ENCODE data around the gene SLC22A2.

The SLC22A2 gene

DNA sequence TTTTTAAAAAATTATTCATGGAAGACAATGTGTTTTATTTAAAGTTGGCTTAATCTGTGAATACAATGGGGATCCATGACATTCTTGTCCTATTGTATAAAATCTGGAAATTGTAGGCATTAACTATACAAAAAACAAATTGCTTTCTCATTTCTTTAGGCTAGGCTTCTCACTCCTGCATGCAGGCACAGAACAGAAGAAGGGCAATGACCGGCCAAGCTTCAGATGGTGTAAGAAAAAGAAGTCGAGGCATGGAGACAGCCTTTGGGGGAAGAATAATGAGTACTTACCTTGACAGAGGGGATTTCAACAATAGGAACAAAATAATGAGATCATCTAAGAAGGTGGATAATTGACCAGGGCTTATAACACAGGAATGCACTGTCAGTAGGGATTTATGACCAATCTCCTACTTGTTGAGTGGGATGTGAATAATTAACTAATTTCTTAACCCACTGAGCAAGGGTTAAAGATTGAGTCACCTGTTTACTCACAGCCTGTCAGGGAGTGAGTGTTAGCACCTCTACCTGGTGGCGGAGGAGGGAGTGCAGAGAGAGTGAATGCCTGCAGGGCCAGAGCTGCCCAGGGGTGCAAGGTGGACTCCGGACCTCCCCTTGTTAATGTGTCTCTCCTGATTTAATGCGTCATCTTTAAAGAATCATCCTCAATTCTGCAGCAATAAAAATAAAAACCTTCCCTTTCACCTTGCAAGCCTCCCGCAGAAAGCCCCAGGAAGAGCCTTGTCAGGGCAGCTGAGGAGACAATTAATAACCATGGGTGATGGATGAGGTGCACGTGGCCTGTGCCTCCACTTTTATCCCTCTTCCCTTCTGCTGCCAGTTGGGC lies 3.9 kb downstream of the SLC22A2 start:
- DNase-seq (ENCODE audit: low spot score) = no peak
- TF ChIP-seq, protein P1, sequence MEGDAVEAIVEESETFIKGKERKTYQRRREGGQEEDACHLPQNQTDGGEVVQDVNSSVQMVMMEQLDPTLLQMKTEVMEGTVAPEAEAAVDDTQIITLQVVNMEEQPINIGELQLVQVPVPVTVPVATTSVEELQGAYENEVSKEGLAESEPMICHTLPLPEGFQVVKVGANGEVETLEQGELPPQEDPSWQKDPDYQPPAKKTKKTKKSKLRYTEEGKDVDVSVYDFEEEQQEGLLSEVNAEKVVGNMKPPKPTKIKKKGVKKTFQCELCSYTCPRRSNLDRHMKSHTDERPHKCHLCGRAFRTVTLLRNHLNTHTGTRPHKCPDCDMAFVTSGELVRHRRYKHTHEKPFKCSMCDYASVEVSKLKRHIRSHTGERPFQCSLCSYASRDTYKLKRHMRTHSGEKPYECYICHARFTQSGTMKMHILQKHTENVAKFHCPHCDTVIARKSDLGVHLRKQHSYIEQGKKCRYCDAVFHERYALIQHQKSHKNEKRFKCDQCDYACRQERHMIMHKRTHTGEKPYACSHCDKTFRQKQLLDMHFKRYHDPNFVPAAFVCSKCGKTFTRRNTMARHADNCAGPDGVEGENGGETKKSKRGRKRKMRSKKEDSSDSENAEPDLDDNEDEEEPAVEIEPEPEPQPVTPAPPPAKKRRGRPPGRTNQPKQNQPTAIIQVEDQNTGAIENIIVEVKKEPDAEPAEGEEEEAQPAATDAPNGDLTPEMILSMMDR (IDR thresholded peaks at IDR 0.05; ENCODE audit: borderline replicate concordance, control extremely low read depth, extremely low read depth, insufficient read depth, missing control alignments) = no peak
- in situ Hi-C loops (cut with MboI; ENCODE audit: low sequenced_read_pairs, unreplicated experiment) = no loop called here

DNA sequence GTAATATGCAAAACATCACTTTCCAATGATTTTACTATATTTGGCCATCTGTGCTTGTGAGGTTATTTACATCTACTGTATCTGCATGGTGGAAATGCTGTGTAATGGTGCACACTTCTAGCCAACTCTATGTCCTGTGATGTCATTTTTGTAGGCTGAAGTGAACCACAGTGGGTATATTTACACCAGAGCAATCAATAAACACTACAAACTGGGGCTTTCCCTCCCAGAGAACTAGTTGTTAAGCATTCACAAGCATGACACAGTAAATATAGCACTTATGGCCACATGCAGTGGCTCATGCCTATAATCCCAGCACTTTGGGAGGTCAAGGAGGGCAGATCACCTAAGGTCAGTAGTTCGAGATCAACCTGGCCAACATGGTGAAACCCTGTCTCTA lies 4.9 kb downstream of the SLC22A2 start:
- in situ Hi-C loops (cut with MboI; ENCODE audit: low sequenced_read_pairs, unreplicated experiment) = no loop called here
- DNase-seq (ENCODE audit: low spot score) = no peak
- TF ChIP-seq, protein P1 (IDR thresholded peaks at IDR 0.05; ENCODE audit: borderline replicate concordance, control extremely low read depth, extremely low read depth, insufficient read depth, missing control alignments) = no peak

DNA sequence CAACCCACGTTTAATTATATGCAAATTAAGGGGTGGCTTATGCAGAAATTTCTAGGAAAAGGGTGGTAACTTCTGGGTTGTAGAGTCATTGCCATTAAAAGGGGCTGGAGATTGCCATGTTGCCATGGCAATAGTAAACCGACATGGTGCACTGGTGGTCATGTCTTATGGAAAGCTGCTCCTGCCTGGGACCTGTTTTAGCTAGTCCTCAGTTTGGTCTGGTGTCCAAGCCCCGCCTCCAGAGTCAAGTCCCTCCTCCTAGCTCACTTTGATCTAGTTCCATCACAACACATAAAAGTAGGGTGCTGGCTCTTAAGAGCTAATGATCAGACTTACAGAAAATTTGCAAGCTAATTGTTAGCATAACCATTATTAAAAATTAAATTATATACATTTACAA lies 5.3 kb downstream of the SLC22A2 start:
- TF ChIP-seq, protein P1 (IDR thresholded peaks at IDR 0.05; ENCODE audit: borderline replicate concordance, control extremely low read depth, extremely low read depth, insufficient read depth, missing control alignments) = no peak
- DNase-seq (ENCODE audit: low spot score) = no peak
- in situ Hi-C loops (cut with MboI; ENCODE audit: low sequenced_read_pairs, unreplicated experiment) = no loop called here

DNA sequence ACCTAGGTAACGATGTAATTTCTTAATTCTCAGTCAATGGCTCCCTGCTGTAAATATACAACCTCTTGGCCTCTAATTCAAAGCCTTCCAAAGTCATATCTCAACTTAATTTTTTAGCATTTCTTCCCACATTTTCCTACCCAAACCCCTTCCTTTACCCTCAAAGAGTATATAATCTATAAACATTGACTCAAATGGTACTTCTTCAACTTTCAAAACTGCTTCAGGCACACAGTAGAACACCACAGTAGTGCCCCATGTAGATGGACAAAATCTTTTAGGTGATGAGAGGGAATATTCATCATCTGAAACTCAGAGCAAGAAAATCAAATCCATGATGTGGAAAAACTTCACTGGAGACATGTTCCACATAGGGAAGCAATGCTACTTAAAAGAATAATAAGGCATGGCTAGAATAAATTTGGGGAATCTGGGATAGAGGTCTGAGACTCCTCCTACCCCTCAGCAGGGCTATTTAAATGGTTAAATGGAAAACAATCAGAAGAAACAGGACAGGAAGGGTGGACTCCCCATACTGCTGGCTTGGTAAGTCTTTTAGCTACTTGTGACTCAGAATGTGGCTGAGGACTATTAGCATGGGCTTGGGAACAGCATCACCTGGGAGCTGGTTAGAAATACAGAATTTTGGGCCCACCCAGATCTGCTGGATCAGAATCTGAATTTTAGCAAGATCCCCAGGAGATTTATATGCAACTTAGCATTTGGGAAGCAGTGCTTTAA lies 6.4 kb downstream of the SLC22A2 start:
- in situ Hi-C loops (cut with MboI; ENCODE audit: low sequenced_read_pairs, unreplicated experiment) = no loop called here
- DNase-seq (ENCODE audit: low spot score) = no peak
- TF ChIP-seq, protein P1 (IDR thresholded peaks at IDR 0.05; ENCODE audit: borderline replicate concordance, control extremely low read depth, extremely low read depth, insufficient read depth, missing control alignments) = no peak

DNA sequence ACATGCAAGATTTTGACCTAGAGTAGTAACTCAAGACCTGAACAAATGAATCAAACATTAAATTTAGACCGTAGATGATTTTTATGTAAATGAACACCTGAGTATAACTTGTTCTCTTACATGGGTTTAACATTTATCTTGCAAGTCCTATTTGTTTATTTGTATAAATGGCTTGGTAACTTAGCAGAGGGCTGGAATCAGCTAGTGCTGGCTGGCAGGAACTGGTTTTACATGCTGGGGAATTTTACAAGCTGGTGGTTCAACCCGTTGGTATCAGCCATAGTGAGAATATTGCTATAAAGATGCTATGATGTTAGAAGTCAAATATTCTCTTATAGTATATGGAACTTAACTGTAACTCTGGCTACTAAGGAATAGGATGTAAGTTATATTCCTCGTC lies 8.9 kb downstream of the SLC22A2 start:
- in situ Hi-C loops (cut with MboI; ENCODE audit: low sequenced_read_pairs, unreplicated experiment) = no loop called here
- TF ChIP-seq, protein P1 (IDR thresholded peaks at IDR 0.05; ENCODE audit: borderline replicate concordance, control extremely low read depth, extremely low read depth, insufficient read depth, missing control alignments) = no peak
- DNase-seq (ENCODE audit: low spot score) = no peak

DNA sequence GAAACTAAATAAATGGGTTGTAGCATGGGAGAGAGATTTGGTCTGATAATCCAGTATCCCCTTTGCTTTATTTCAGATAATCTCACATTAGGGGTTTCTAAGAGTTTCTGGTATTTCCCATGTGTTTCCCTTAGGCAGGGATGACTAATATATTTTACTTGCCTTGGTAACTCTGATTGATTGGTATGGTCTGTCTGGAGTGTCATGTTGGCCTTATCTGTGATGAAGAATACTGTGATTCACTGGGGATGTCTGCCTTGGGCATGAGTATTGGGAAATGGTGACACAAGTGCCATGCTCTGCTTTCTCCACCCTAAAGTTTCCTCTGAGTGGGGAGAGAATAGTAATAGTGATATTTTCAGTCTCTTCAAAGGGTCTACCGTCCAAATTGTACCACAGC lies 10.1 kb downstream of the SLC22A2 start:
- TF ChIP-seq, protein P1 (IDR thresholded peaks at IDR 0.05; ENCODE audit: borderline replicate concordance, control extremely low read depth, extremely low read depth, insufficient read depth, missing control alignments) = no peak
- no peak for DNase-seq (ENCODE audit: low spot score)
- in situ Hi-C loops (cut with MboI; ENCODE audit: low sequenced_read_pairs, unreplicated experiment) = no loop called here
